Upper lobe of left lung (tissue), 4 donors: ENCODE measurements around the gene NAV2.

Experiments
- EP300 ChIP-seq, 4 donors: sonication (generic); formaldehyde crosslinking; IDR thresholded peaks; one replicate each; pipeline ENCODE4 v1.5.1; 2017; ENCODE audit warnings: antibody characterized with exemption in 4 of 4, control low read depth in 2 of 4
- POLR2AphosphoS5 ChIP-seq, 2 donors: sonication (generic); formaldehyde crosslinking; IDR thresholded peaks; one replicate each; pipeline ENCODE4 v1.5.1; 2017; ENCODE audit warnings: antibody characterized with exemption in 2 of 2

- TF ChIP-seq EP300 (IDR thresholded peaks at IDR 0.05) (no peak), POLR2AphosphoS5 (IDR thresholded peaks at IDR 0.05) (no peak)
Observed at GRCh38 chr11:20113149-20113438, 400.5 kb downstream of the NAV2 start.
